ENCODE data around the gene SEMA3G.

The SEMA3G gene

GRCh38 chr3:52433328-52433995, 11.4 kb downstream of the SEMA3G start:
- no peak for DNase-seq (ENCODE audit: low read depth in 1 of 2, low spot score in 1 of 2)
- Histone ChIP-seq H3K27ac (replicated peaks) (no peak overlapping the region), H3K27me3 (ENCODE audit: insufficient read depth, poor library complexity, severe bottlenecking) (no peaks in the 10 kb centered on the region), H3K4me3 (replicated peaks; ENCODE audit: insufficient read depth, low read length) (no peak overlapping the region)
- TF ChIP-seq GABPA (IDR thresholded peaks at IDR 0.05; ENCODE audit: low read depth) (no peak), REST (IDR thresholded peaks at IDR 0.05; ENCODE audit: insufficient replicate concordance, low read depth) (no peak), POLR2AphosphoS5 (IDR thresholded peaks at IDR 0.05; ENCODE audit: low read depth) (no peak), SPI1 (IDR thresholded peaks at IDR 0.05; ENCODE audit: borderline replicate concordance, low read depth) (no peak), CTCF (IDR thresholded peaks at IDR 0.05; ENCODE audit: insufficient read depth, low read length) (no peak)

GRCh38 chr3:52432691-52433141, 12.2 kb downstream of the SEMA3G start:
- Histone ChIP-seq H3K27me3 (ENCODE audit: insufficient read depth, poor library complexity, severe bottlenecking) (no peaks in the 10 kb centered on the region), H3K27ac (replicated peaks) (no peak overlapping the region), H3K4me3 (replicated peaks; ENCODE audit: insufficient read depth, low read length) (no peak overlapping the region)
- no peak for TF ChIP-seq POLR2AphosphoS5 (IDR thresholded peaks at IDR 0.05; ENCODE audit: low read depth)
- no peak for DNase-seq (ENCODE audit: low read depth in 1 of 2, low spot score in 1 of 2)

- Histone ChIP-seq H3K4me3 (replicated peaks; ENCODE audit: insufficient read depth, low read length) (no peak overlapping the region), H3K27ac (replicated peaks) (no peak overlapping the region), H3K27me3 (ENCODE audit: insufficient read depth, poor library complexity, severe bottlenecking) (no peaks in the 10 kb centered on the region)
- DNase-seq (ENCODE audit: low read depth in 1 of 2, low spot score in 1 of 2), result no peak
- no peak for TF ChIP-seq POLR2AphosphoS5 (IDR thresholded peaks at IDR 0.05; ENCODE audit: low read depth)
- TF ChIP-seq REST (IDR thresholded peaks at IDR 0.05; ENCODE audit: insufficient replicate concordance, low read depth), result no peak
- no peak for TF ChIP-seq CTCF (IDR thresholded peaks at IDR 0.05; ENCODE audit: insufficient read depth, low read length)
- no peak for TF ChIP-seq GABPA (IDR thresholded peaks at IDR 0.05; ENCODE audit: low read depth)
- no peak for TF ChIP-seq SPI1 (IDR thresholded peaks at IDR 0.05; ENCODE audit: borderline replicate concordance, low read depth)
These were observed 12.7 kb downstream of the SEMA3G start for GRCh38 chr3:52432225-52432624.

DNA sequence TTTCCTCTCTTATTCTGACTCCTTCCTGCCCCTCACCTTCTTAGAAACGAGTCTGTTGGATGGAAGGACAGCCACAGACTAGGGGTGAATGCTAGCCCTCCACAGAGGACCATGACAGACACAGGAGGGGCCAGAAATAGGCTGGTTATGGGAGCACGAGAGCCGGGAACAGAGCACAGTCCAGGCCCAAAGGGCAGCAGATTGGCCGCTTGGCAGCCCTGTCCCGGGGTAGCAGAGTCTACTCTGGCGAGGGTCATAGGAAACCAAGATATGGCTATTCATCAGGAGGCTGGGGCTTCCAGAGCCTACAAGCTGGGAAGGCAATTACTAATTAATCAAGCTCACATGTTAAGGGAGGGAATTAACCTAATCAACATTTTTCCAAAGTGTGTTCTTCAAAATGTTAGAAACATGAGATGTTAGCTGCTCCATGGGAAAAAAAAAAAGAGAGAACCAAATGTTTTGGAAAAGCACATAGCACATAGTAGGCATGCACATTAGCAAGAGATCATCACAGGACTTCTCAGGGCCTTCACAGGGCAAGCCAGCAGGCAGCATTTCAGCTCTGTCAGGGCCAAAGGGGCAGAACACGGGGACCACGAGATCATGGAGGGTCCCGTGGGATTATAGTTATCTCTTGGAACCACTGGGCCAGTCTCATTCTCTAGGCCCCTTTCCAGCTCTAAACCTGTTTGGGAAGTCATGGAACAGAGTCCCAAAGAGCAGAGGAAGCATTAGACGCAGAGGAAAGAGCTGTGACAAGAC, 13.3 kb downstream of the SEMA3G start:
- Histone ChIP-seq H3K4me3 (replicated peaks; ENCODE audit: insufficient read depth, low read length) (no peak overlapping the region), H3K27ac (replicated peaks) (no peak overlapping the region), H3K27me3 (ENCODE audit: insufficient read depth, poor library complexity, severe bottlenecking) (no peaks in the 10 kb centered on the region)
- TF ChIP-seq GABPA (IDR thresholded peaks at IDR 0.05; ENCODE audit: low read depth) (no peak), SPI1 (IDR thresholded peaks at IDR 0.05; ENCODE audit: borderline replicate concordance, low read depth) (no peak)
- no peak for DNase-seq (ENCODE audit: low read depth in 1 of 2, low spot score in 1 of 2)

Data from HL-60 (cell line).